GM21737 (cell line): Measurements from ENCODE around the gene DNM1L.

Experiments used
- ATAC-seq: cut with Tn5 transposase; IDR thresholded peaks from one replicate; pipeline ENCODE4 v1.9.1; 2021; ENCODE audit warnings: mild to moderate bottlenecking, moderate library complexity; ENCODE audit not compliant: unreplicated experiment

The DNM1L gene

GRCh38 chr12:32679091-32679919 is at the start of gene DNM1L:
DNM1L (plus strand) TSS chr12:32679301; CDS start chr12:32679364, 63 bp downstream.
- peak; percentile 98 for ATAC-seq

GRCh38 chr12:32641287-32641901 is 37.7 kb upstream of the DNM1L start:
- ATAC-seq, result no peak

- ATAC-seq, result no peak
Observed at GRCh38 chr12:32644431-32644830, 34.7 kb upstream of the DNM1L start.

- ATAC-seq, result no peak
Observed at GRCh38 chr12:32647275-32647674, 31.8 kb upstream of the DNM1L start.

- ATAC-seq, result no peak
Observed at GRCh38 chr12:32650508-32650907, 28.6 kb upstream of the DNM1L start.

- no peak for ATAC-seq
Observed at GRCh38 chr12:32651151-32651955, 27.7 kb upstream of the DNM1L start.

- no peak for ATAC-seq
Observed at GRCh38 chr12:32651956-32652210, 27.2 kb upstream of the DNM1L start.

- ATAC-seq, result no peak
Observed at GRCh38 chr12:32659908-32660440, 19.1 kb upstream of the DNM1L start.

GRCh38 chr12:32661706-32662105 is 17.4 kb upstream of the DNM1L start:
- no peak for ATAC-seq

- ATAC-seq, result no peak
Observed at GRCh38 chr12:32662665-32663064, 16.4 kb upstream of the DNM1L start.

- ATAC-seq, result no peak
Observed at GRCh38 chr12:32666018-32666417, 13.1 kb upstream of the DNM1L start.

- no peak for ATAC-seq
Observed at GRCh38 chr12:32669584-32669983, 9.5 kb upstream of the DNM1L start.

GRCh38 chr12:32671930-32672780 is 6.9 kb upstream of the DNM1L start:
- no peak for ATAC-seq

GRCh38 chr12:32679920-32680237 is 778 bp downstream of the DNM1L start:
- ATAC-seq, result no peak

GRCh38 chr12:32680787-32681186 is 1.7 kb downstream of the DNM1L start:
- ATAC-seq, result no peak

GRCh38 chr12:32681272-32681671 is 2.2 kb downstream of the DNM1L start:
- no peak for ATAC-seq

- ATAC-seq, result no peak
Observed at GRCh38 chr12:32686340-32686739, 7.2 kb downstream of the DNM1L start.

- no peak for ATAC-seq
Observed at GRCh38 chr12:32688786-32689185, 9.7 kb downstream of the DNM1L start.

- no peak for ATAC-seq
Observed at GRCh38 chr12:32690927-32691326, 11.8 kb downstream of the DNM1L start.

GRCh38 chr12:32692358-32692757 is 13.3 kb downstream of the DNM1L start:
- ATAC-seq, result no peak

- ATAC-seq, result no peak
Observed at GRCh38 chr12:32693036-32693435, 13.9 kb downstream of the DNM1L start.
